Measurements from ENCODE around the gene PIGA. TPM values are rescaled to one million over a fixed set of nuclear protein-coding genes. Genes with fewer than 3 reads are reported as not detected.

PIGA gene
- total RNA-seq, 2 experiments from 2014 or later, result 40.6 to 41.6 TPM

DNA sequence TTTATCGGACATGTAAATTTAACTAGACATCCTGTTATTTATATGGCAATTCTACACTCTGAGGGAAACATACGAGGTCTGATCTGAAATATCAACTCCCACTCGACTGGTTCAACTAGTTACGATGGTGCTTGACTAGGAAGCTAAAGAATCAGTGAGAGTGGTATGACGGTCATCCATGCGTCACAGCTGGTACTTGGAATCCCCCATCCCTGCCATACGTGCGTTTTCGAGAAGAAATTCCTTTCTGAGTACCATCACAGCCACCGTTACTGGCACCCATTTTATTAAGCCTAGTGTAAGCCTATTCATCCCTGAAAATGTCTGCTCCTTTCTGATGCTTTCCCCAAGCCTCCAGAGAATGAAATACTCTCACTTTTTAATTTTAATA lies 695 bp upstream of the PIGA start:
- Mint-ChIP-seq H3K9me3 (no peaks in the 10 kb centered on the region), H3K36me3 (ENCODE audit: low read depth) (peaks cover 11% of the 10 kb centered on the region), H3K27ac (peak overlapping the region; percentile 87), H3K4me1 (ENCODE audit: low read depth) (peaks cover 11% of the 10 kb centered on the region), H3K4me3 (peak overlapping the region; percentile 87), H3K27me3 (peaks cover 5% of the 10 kb centered on the region)
- DNase-seq, result peak; percentile 83
- ATAC-seq, result peak; percentile 44
- ChIA-PET POLR2A (no interaction called here), CTCF (interaction anchor here (0.6 kb wide), 1 partner anchor 133 kb away, joined by 3 read pairs; no protein-coding TSS in a partner anchor)
- intact Hi-C loops (cut with micrococcal nuclease), result no loop called here
- TF ChIP-seq CTCF (IDR thresholded peaks at IDR 0.05), result no peak

- Mint-ChIP-seq H3K27me3 (peaks cover 3% of the 10 kb centered on the region), H3K9me3 (no peaks in the 10 kb centered on the region), H3K4me3 (peak overlapping the region; percentile 87), H3K27ac (peak overlapping the region; percentile 91), H3K36me3 (ENCODE audit: low read depth) (peaks cover 11% of the 10 kb centered on the region), H3K4me1 (ENCODE audit: low read depth) (peaks cover 11% of the 10 kb centered on the region)
- ChIA-PET CTCF (no interaction called here), POLR2A (no interaction called here)
- intact Hi-C loops (cut with micrococcal nuclease), result no loop called here
- DNase-seq (peak; percentile 28), ATAC-seq (no peak)
- TF ChIP-seq CTCF (IDR thresholded peaks at IDR 0.05), result no peak
Measured at GRCh38 chrX:15334561-15334960, 762 bp downstream of the PIGA start.

DNA sequence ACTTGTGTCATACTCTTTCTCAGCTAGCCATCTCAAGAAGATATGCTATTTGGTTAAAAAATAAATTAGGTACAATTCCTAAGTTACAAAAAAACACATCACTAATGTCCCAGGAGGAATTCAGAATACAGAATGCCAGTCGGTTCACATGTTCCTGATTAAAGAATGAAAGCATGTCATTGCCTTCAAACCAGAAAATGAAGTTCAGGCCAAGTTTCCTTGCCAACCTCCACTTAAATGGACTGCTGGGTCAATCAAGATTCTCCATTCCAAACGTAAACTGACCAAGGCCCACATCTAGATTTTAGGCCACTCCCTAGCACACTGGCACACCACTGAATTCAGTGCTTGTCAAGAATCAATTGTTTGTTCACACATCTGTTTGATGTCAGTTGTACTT lies 6.5 kb downstream of the PIGA start:
- ChIA-PET CTCF (no interaction called here), POLR2A (no interaction called here)
- DNase-seq (no peak), ATAC-seq (no peak)
- intact Hi-C loops (cut with micrococcal nuclease), result no loop called here
- Mint-ChIP-seq H3K36me3 (ENCODE audit: low read depth) (peaks cover 23% of the 10 kb centered on the region), H3K27ac (no peak overlapping the region), H3K27me3 (no peaks in the 10 kb centered on the region), H3K4me1 (ENCODE audit: low read depth) (peaks cover 5% of the 10 kb centered on the region), H3K4me3 (no peak overlapping the region), H3K9me3 (no peaks in the 10 kb centered on the region)
- TF ChIP-seq CTCF (IDR thresholded peaks at IDR 0.05), result no peak

- no peaks in the 10 kb centered on the region for H3K9me3 Mint-ChIP-seq
- DNase-seq (no peak), ATAC-seq (no peak)
- H3K36me3 Mint-ChIP-seq (ENCODE audit: low read depth), result peaks cover 25% of the 10 kb centered on the region
- no peak overlapping the region for H3K4me3 Mint-ChIP-seq
- no peaks in the 10 kb centered on the region for H3K27me3 Mint-ChIP-seq
- H3K27ac Mint-ChIP-seq, result no peak overlapping the region
- no peak for TF ChIP-seq CTCF (IDR thresholded peaks at IDR 0.05)
- H3K4me1 Mint-ChIP-seq (ENCODE audit: low read depth), result peaks cover 5% of the 10 kb centered on the region
- intact Hi-C loops (cut with micrococcal nuclease), result no loop called here
- ChIA-PET POLR2A (no interaction called here), CTCF (no interaction called here)
Measured at GRCh38 chrX:15328131-15328530, 7.2 kb downstream of the PIGA start.

GRCh38 chrX:15322472-15322871 lies 12.9 kb downstream of the PIGA start:
- DNase-seq, result no peak
- ChIA-PET POLR2A (no interaction called here), CTCF (no interaction called here)
- intact Hi-C loops (cut with micrococcal nuclease), result no loop called here
- Mint-ChIP-seq H3K9me3 (no peaks in the 10 kb centered on the region), H3K36me3 (ENCODE audit: low read depth) (peaks cover 25% of the 10 kb centered on the region), H3K27ac (no peak overlapping the region), H3K4me1 (ENCODE audit: low read depth) (no peaks in the 10 kb centered on the region), H3K27me3 (no peaks in the 10 kb centered on the region), H3K4me3 (no peak overlapping the region)
- ATAC-seq, result no peak
- TF ChIP-seq CTCF (IDR thresholded peaks at IDR 0.05), result no peak

All from activated CD8-positive, alpha-beta T cell treated with anti-CD3 and anti-CD28 coated beads for 36 hours (primary cell).